HG02623 (cell line): ENCODE results near the gene SLC38A6.

Experiments
- ATAC-seq: cut with Tn5 transposase; IDR thresholded peaks from one replicate; pipeline ENCODE4 v1.9.1; 2021; ENCODE audit warnings: moderate library complexity; ENCODE audit not compliant: unreplicated experiment

Gene SLC38A6

DNA sequence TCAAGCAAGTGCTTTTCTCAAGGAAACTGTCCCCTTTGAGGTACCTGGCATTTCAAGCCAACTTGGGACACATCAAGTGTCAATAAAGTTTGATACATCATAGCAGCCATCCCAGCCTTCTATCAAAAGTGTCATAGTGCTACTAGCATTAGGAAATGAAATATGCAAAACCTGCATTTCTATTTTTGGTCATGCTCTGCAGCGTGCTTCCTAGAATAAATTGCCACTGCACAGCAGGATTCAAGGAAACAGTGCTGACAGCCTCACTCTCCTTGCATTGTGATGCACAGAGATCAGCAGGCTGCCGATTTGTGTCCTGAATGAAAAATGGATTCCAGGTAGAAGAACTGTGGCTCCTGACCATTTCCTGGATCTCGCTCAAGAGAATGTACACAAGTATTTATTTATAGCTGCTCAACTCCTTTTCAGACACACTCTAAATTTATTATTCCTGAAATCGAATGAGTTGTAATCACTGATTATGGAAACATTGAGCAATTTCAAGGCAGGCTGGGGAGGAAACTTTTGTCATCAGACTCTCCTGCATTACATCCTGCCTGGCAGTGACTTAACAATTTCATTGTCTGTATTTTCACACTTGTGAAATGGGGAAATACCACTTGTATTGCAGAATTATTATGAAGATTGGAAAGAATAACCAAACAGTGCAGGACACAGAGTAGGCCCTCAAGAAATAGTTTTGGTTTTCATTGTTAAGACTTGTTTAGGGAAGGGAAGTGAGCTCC, 120.9 kb downstream of the SLC38A6 start:
- ATAC-seq, result no peak
